ENCODE results near the gene CLEC2A.

The CLEC2A gene

GRCh38 chr12:9931245-9931644 is 925 bp downstream of the CLEC2A start:
- no peak overlapping the region for H3K27ac ChIP-seq
- no peak for TF ChIP-seq CTCF (conservative IDR thresholded peaks at IDR 0.05)

GRCh38 chr12:9928607-9929006 is 3.6 kb downstream of the CLEC2A start:
- no peak overlapping the region for H3K27ac ChIP-seq
- no peak for TF ChIP-seq CTCF (conservative IDR thresholded peaks at IDR 0.05)

GRCh38 chr12:9926876-9927275 is 5.3 kb downstream of the CLEC2A start:
- H3K27ac ChIP-seq: no peak overlapping the region
- TF ChIP-seq CTCF (conservative IDR thresholded peaks at IDR 0.05): no peak

- no peak overlapping the region for H3K27ac ChIP-seq
- TF ChIP-seq CTCF (conservative IDR thresholded peaks at IDR 0.05): peak; percentile 82
Measured at GRCh38 chr12:9925705-9926393, 6.3 kb downstream of the CLEC2A start.

- no peak for TF ChIP-seq CTCF (conservative IDR thresholded peaks at IDR 0.05)
- H3K27ac ChIP-seq: no peak overlapping the region
Measured at GRCh38 chr12:9922429-9922828, 9.7 kb downstream of the CLEC2A start.

- TF ChIP-seq CTCF (conservative IDR thresholded peaks at IDR 0.05): no peak
- no peak overlapping the region for H3K27ac ChIP-seq
Measured at GRCh38 chr12:9920451-9920850, 11.7 kb downstream of the CLEC2A start.

GRCh38 chr12:9919443-9919842 is 12.7 kb downstream of the CLEC2A start:
- TF ChIP-seq CTCF (conservative IDR thresholded peaks at IDR 0.05): no peak
- no peak overlapping the region for H3K27ac ChIP-seq
